HCT116 (cell line): ENCODE results near the gene SBF2. TPM values are rescaled to one million over a fixed set of nuclear protein-coding genes. Genes with fewer than 3 reads are reported as not detected.

Experiments
- ATAC-seq: fragments of 200-7000 bp; cut with Tn5 transposase; 2 replicates; pipeline ENCODE4 v1.9.1; 2020; ENCODE audit warnings: mild to moderate bottlenecking, moderate library complexity
- BruUV-seq: library from RNA; stranded (reverse); fragments of 400-500 nt; replicated peaks from 2 replicates; lab custom pipeline; 2021; lab: Mats Ljungman, UMichigan
- CTCF ChIA-PET: fragments of 300-600 bp; sonication (Branson Sonifier 250); formaldehyde crosslinking; loops from one replicate; lab custom pipeline; 2021; ENCODE audit warnings: antibody characterized with exemption; lab: Charles Lee
- POLR2A ChIA-PET: fragments of 300-600, 350-600 bp; sonication (Branson Sonifier 250); formaldehyde crosslinking; loops from one replicate; lab custom pipeline; 2021; ENCODE audit warnings: antibody characterized with exemption; lab: Charles Lee
- RAD21 ChIA-PET, 2 experiments: fragments of 300-600 bp; sonication (Branson Sonifier 250); formaldehyde crosslinking; loops; one replicate each; lab custom pipeline; 2023; ENCODE audit warnings: low total read pairs in 2 of 2; ENCODE audit not compliant: uncharacterized antibody in 2 of 2, unreplicated experiment in 2 of 2, low non-redundant PET in 1 of 2; lab: Charles Lee
- DNase-seq: peaks from one replicate; pipeline ENCODE4 v3.0.0-alpha.2; 2010; ENCODE audit warnings: low read depth, low spot score
- H2AFZ ChIP-seq: fragments of 200-600 bp; shearing (Covaris generic), sonication (generic); 2 replicates; pipeline ENCODE4 v1.6.1; 2017; ENCODE audit warnings: low read depth, mixed run types, mixed read lengths, antibody characterized with exemption, low read length; ENCODE audit not compliant: poor library complexity, severe bottlenecking
- H3K27ac ChIP-seq: 2 replicates; pipeline ENCODE4 v1.5.1; 2012; ENCODE audit warnings: low read depth, low read length
- H3K27me3 ChIP-seq: fragments of 200-600 bp; sonication (generic); 2 replicates; pipeline ENCODE4 v1.6.1; 2016; ENCODE audit warnings: mixed run types, low read length, mixed read lengths; ENCODE audit not compliant: insufficient read depth
- H3K36me3 ChIP-seq, 2 experiments: fragments of 200-500 bp in 1 of 2; fragments of 200-600 bp in 1 of 2; sonication (Bioruptor generic) in 1 of 2; sonication (generic) in 1 of 2; 2 replicates each; pipeline versions ENCODE4 v1.5.1 to v1.6.1; 2014 to 2016; ENCODE audit warnings: low read length in 2 of 2, inconsistent platforms in 1 of 2, mixed read lengths in 1 of 2, mixed run types in 1 of 2; ENCODE audit not compliant: insufficient read depth in 2 of 2, control insufficient read depth in 1 of 2
- H3K4me1 ChIP-seq, 2 experiments: fragments of 200-600 bp in 1 of 2; sonication (generic) in 1 of 2; 2 replicates each; pipeline versions ENCODE4 v1.5.1 to v1.6.1; 2012 to 2017; ENCODE audit warnings: low read length in 2 of 2, inconsistent platforms in 1 of 2, mild to moderate bottlenecking in 1 of 2, mixed read lengths in 1 of 2, mixed run types in 1 of 2, moderate library complexity in 1 of 2; ENCODE audit not compliant: insufficient read depth in 2 of 2, control insufficient read depth in 1 of 2
- H3K4me2 ChIP-seq: fragments of 200-600 bp; sonication (generic); 2 replicates; pipeline ENCODE4 v1.6.1; 2017; ENCODE audit warnings: mixed run types, low read length, mixed read lengths
- H3K4me3 ChIP-seq, 2 experiments: fragments of 200-600 bp in 1 of 2; sonication (generic) in 1 of 2; replicated peaks in 1 of 2; 2 replicates each; pipeline ENCODE4 v1.5.1; 2011 to 2016; ENCODE audit warnings: low read length in 2 of 2, control low read depth in 1 of 2, low read depth in 1 of 2, mild to moderate bottlenecking in 1 of 2, mixed read lengths in 1 of 2, mixed run types in 1 of 2
- H3K79me2 ChIP-seq: fragments of 200-600 bp; sonication (generic); 2 replicates; pipeline ENCODE4 v1.6.1; 2017; ENCODE audit warnings: mild to moderate bottlenecking, mixed run types, low read length, moderate library complexity, mixed read lengths; ENCODE audit not compliant: insufficient read depth
- H3K9ac ChIP-seq: fragments of 200-600 bp; sonication (generic); 2 replicates; pipeline ENCODE4 v1.6.1; 2016; ENCODE audit warnings: low read length, mixed read lengths
- H3K9me2 ChIP-seq: fragments of 200-600 bp; sonication (generic), shearing (Covaris generic); 2 replicates; pipeline ENCODE4 v1.6.1; 2017; ENCODE audit warnings: mixed run types, mild to moderate bottlenecking, moderate library complexity; ENCODE audit not compliant: insufficient read depth
- H3K9me3 ChIP-seq, 2 experiments: fragments of 200-500 bp in 1 of 2; fragments of 200-600 bp in 1 of 2; sonication (Bioruptor generic) in 1 of 2; sonication (generic) in 1 of 2; 2 replicates each; pipeline ENCODE4 v1.6.1; 2014 to 2017; ENCODE audit warnings: low read length in 2 of 2, mixed read lengths in 2 of 2, inconsistent platforms in 1 of 2, low read depth in 1 of 2, mild to moderate bottlenecking in 1 of 2, mixed run types in 1 of 2, moderate library complexity in 1 of 2; ENCODE audit not compliant: control insufficient read depth in 1 of 2, insufficient read depth in 1 of 2
- H4K20me1 ChIP-seq: fragments of 200-600 bp; sonication (generic), shearing (Covaris generic); 2 replicates; pipeline ENCODE4 v1.6.1; 2017; ENCODE audit warnings: mixed run types, mild to moderate bottlenecking, moderate library complexity; ENCODE audit not compliant: insufficient read depth
- ATF3 ChIP-seq: IDR thresholded peaks from 2 replicates; pipeline ENCODE4 v1.6.1; 2012
- ELF1 ChIP-seq: IDR thresholded peaks from 2 replicates; pipeline ENCODE4 v1.6.1; 2012; ENCODE audit warnings: low read depth, borderline replicate concordance
- EZH2phosphoT487 ChIP-seq: fragments of 200-600 bp; IDR thresholded peaks from 2 replicates; pipeline ENCODE4 v1.6.1; 2018; ENCODE audit warnings: antibody characterized with exemption, borderline replicate concordance
- MAX ChIP-seq: IDR thresholded peaks from 2 replicates; pipeline ENCODE4 v1.6.1; 2012
- ZBTB33 ChIP-seq: IDR thresholded peaks from 2 replicates; pipeline ENCODE4 v1.6.1; 2011; ENCODE audit warnings: mild to moderate bottlenecking, low read length, moderate library complexity; ENCODE audit not compliant: insufficient replicate concordance; ENCODE audit errors: extremely low read depth
- ZNF274 ChIP-seq: fragments of 200-500 bp; sonication (Bioruptor generic); IDR thresholded peaks from 2 replicates; pipeline ENCODE4 v1.6.1; 2014; ENCODE audit warnings: mild to moderate bottlenecking, low read depth, low read length, inconsistent platforms
- intact Hi-C: fragments of 100-400 bp; cut with micrococcal nuclease; formaldehyde crosslinking; loops from 2 replicates; pipeline ENCODE4 v1.10.0; 2022
- total RNA-seq: library from RNA; stranded (reverse); gene quantifications from one replicate; pipeline ENCODE4 v1.2.1, GENCODE V29; 2021; ENCODE audit not compliant: unreplicated experiment

The SBF2 gene
- total RNA-seq, 1 experiment from 2014 or later: 35.0 TPM

- Histone ChIP-seq H3K27me3 (no peaks in the 10 kb centered on the region), H3K9me3 (no peaks in the 10 kb centered on the region), H3K27ac (no peak overlapping the region), H3K36me3 (peaks cover 0 to 3% of the 10 kb centered on the region in 2 experiments; a peak in 1 of 4 replicates), H4K20me1 (no peaks in the 10 kb centered on the region), H3K4me1 (peaks cover 11 to 12% of the 10 kb centered on the region in 2 experiments; a peak in 3 of 4 replicates)
- BruUV-seq: no TSS peak
- POLR2A ChIA-PET: interaction anchor here (0.6 kb wide), 1 partner anchor 80 kb away, joined by 3 read pairs; no protein-coding TSS in a partner anchor
- intact Hi-C loops: no loop called here
- ATAC-seq: no peak
- CTCF ChIA-PET: interaction anchor here (1.6 kb wide), 1 partner anchor 505 kb away, joined by 3 read pairs; no protein-coding TSS in a partner anchor
- RAD21 ChIA-PET: no interaction called here
- no peak for TF ChIP-seq EZH2phosphoT487
- TF ChIP-seq MAX: no peak
- no peak for TF ChIP-seq ZNF274
- TF ChIP-seq ELF1: no peak
- TF ChIP-seq ZBTB33: no peak
- no peak for TF ChIP-seq ATF3
- TF ChIP-seq, all 23 proteins: peak for 0
- Histone ChIP-seq H3K4me2 (no peak overlapping the region), H2AFZ (no peak overlapping the region), H3K9me2 (no peaks in the 10 kb centered on the region), H3K9ac (no peak overlapping the region), H3K79me2 (no peaks in the 10 kb centered on the region), H3K4me3 (no peak overlapping the region)
- DNase-seq: no peak
These were observed 491.6 kb downstream of the SBF2 start for GRCh38 chr11:9802291-9802861.
